ENCODE data around the gene STX8.

GRCh38 chr17:9571201-9571600 is 4.4 kb downstream of the STX8 start:
- TF ChIP-seq POLR2AphosphoS5 (IDR thresholded peaks at IDR 0.05; ENCODE audit: low read depth, low read length) (no peak), POLR2A (IDR thresholded peaks at IDR 0.05; ENCODE audit: low read depth, low read length) (no peak), TAF1 (IDR thresholded peaks at IDR 0.05; ENCODE audit: borderline replicate concordance, low read depth, low read length) (no peak)

Measured in GM12892 (cell line).